NOMO-1 treated with DMSO at 0.1 percent for 48 hours (cell line): ENCODE measurements around the gene PGM2.
"Not testable (repeated sequence)": the region's sequence is repeated elsewhere in the genome, so short reads cannot be mapped to it uniquely, and the experiment has no call there.

Experiments
- DNase-seq: peaks from one replicate; lab custom pipeline; 2025; ENCODE audit not compliant: unreplicated experiment; lab: John Stamatoyannopoulos, UW

The PGM2 gene

DNA sequence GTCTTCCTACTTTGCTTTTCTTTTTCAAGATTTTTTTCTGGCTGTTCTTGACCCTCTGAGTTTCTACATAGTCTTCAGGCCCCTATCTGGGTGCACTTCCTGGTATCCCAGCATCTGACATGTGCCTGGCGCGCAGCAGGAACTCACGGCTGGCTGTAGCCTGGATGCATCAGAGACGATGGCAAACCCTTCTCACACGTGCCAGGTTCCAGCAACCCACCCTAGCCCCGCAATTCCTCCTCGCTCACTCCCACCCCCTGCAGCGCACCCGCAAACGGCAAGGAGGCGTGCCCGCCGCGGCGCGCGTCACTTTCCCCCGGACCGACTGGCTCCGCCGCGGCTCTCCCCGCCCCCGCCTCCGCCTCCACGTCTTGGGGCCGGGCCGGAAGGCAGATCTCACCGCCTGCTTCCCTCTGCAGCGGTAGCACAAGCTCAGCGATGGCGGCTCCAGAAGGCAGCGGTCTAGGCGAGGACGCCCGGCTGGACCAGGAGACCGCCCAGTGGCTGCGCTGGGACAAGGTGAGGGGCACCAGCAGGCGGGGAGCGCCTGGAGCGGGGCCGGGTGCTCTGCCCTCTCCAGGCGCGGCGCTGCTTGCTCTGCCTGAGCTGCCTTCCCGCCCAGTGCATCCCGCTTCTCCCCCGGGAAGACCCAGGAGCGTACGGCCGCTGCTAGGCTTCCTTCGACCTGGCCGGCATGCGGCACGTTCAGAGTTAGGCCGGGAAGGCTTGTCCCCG is at the start of gene PGM2:
Gene PGM2, plus strand, starts transcription at position 392 of the 735 bp plus-strand sequence. Its CDS starts 47 bp downstream, at position 439.
- DNase-seq, result peak; percentile 88

DNA sequence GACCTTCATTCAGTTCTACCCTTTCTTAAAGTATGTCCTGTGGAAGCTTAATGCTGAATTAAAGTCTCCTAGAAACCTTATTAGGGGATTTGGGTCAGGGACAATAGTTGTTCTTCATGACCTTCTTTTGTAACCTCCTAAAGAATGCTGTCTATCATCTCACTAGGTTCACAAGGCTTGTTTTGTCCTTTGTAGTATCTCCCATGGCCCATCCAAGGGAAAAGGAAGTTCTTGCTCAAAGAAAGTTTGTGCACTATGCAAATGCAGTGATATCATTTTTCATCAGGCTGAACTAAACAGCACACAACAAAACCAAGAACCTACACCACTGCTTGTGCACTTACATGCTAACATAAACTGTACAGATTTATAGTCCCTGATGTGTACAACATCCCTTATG is 46.6 kb upstream of the PGM2 start:
- no peak for DNase-seq

DNA sequence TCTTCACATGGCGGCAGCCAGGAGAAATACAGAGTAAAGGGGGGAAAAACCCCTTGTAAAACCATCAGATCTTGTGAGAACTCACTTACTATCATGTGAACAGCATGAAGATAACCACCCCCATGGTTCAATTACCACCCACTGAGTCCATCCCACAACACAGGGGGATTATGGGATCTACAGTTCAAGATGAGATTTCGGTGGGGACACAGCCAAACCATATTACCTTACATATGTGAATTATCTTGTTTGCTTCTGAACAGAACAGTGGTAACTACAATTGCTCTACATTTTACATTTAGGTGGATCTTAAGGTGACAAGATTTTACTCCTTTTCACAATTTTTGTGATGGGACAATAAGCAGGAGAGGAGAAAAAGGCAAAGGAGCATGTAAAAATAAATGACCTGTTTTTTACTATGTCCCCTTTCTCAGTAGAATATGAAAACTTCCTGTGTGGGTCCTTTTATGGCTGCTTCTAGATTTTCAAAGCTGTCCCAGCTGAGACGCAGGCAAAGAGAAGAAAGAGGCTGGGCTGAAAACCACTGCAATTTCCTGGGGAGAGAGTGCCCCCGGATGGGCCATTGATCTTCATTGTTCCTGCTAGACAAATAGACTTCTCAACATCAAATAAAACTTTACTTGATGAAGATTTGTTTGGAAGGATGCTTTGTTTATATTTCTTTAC is 45.9 kb upstream of the PGM2 start:
- peak; percentile 58 for DNase-seq

DNA sequence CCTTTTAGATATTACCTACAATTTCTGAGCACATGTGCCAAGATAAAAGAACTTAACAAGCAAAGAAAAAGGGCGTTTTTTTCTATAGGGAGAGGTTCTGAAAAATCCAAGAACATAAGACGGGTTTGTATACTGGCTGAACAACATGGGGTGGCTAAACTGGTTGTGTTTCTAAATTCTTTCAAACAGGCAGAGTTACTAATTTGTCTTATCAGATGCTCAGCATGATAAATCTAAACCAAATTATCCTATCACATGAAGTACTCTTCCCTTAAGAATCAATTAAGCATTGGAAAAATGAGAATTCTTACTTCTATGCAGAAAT is 45.4 kb upstream of the PGM2 start:
- DNase-seq, result no peak

DNA sequence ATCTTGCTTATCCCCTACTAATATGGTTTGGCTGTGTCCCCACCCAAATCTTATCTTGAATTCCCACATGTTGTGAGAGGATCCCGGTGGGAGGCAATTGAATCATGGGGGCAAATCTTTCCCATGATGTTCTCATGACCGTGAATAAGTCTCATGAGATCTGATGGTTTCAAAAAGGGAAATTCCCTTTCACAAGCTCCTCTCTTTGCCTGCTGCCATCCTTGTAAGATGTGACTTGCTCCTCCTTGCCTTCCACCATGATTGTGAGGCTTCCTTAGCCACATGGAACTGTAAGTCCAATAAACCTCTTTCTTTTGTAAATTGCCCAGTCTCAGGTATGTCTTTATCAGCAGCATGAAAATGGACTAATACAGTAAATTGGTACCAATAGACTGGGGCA is 40.2 kb upstream of the PGM2 start:
- not testable (repeated sequence) for DNase-seq

DNA sequence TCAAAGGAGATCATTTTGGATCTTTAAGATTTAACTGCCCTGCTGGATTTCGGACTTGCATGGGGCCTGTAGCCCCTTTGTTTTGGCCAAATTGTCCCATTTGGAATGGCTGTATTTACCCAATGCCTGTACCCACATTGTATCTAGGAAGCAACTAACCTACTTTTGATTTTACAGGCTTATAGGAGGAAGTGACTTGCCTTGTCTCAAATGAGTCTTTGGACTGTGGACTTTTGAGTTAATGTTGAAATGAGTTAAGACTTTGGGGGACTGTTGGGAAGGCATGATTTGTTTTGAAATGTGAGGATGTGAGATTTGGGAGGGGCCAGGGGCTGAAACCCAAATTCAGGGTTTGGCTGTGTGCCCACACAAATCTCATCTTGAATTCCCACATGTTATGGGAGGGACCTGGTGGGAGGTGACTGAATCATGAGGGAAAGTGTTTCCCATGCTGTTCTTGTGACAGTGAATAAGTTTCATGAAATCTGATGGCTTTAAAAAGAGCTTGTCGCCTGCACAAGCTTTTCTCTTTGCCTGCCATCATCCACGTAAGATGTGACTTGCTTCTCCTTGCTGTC is 38.5 kb upstream of the PGM2 start:
- DNase-seq, result not testable (repeated sequence)

DNA sequence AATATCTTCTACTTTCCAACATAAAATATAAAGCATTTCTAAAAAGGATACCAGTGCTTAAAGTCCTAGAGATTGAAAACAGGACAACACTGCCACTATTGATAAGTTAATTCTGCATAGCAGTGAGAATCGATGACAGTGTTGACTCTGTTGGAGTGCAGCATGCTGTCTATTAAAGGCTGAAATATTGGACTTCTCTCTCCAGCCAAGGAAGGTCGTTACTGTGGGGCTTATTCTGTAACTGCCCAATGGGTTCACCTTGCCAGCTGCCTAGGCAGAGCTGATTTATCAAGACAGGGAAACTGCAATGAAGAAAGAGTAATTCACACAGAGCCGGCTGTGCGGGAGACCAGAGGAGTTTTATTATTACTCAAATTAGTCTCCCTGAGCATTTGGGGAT is 37.7 kb upstream of the PGM2 start:
- no peak for DNase-seq

DNA sequence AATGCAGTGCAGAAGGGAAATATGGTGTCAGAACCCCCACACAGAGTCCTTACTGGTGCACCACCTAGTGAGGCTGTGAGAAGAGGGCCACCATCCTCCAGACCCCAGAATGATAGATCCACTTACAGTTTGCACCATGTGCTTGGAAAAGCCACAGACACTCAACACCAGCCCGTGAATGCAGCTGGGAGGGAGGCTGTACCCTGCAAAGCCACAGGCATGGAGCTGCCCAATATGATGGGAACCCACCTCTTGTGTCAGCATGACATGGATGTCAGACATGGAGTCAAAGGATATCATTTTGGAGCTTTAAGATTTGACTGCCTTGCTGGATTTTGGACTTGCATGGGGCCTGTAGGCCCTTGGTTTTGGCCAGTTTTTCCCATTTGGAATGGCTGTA is 34.2 kb upstream of the PGM2 start:
- no peak for DNase-seq

DNA sequence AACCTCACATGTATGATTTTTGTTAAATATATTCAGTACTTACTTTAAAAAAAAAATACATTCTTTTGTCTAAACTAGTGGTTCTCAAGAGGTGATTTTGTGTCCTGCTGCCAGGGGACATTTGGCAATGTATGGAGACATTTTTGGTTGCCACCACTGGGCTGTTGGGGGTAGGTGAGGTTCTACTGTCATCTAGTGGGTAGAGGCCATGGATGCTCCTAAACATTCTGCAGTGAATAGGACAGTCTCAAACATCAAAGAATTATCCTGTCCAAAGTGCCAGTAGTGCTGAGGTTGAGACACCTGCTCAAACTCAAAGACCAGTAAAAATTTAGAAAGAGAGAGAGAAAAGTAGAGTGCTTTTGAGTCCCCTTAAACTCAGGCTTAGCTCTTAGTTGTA is 32.9 kb upstream of the PGM2 start:
- peak; percentile 11 for DNase-seq

DNA sequence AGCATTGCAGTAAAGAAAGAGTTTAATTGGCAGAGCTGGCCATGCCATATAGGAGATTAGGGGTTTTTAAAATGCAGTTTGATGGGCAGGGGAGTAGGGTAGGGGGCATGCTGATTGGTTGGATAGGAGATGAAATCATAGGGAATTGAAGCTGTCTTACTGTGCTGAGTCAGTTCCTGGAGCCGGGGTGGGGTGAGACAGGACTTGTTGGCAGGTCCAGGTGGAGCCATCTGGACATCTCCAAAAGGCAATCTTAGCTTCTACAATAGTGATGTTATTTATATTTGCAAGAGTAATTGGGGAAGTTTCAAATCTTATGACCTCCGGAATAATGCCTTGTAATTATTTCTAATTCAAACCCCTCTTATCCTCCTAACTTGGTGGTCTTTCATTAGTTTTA is 32.4 kb upstream of the PGM2 start:
- no peak for DNase-seq

DNA sequence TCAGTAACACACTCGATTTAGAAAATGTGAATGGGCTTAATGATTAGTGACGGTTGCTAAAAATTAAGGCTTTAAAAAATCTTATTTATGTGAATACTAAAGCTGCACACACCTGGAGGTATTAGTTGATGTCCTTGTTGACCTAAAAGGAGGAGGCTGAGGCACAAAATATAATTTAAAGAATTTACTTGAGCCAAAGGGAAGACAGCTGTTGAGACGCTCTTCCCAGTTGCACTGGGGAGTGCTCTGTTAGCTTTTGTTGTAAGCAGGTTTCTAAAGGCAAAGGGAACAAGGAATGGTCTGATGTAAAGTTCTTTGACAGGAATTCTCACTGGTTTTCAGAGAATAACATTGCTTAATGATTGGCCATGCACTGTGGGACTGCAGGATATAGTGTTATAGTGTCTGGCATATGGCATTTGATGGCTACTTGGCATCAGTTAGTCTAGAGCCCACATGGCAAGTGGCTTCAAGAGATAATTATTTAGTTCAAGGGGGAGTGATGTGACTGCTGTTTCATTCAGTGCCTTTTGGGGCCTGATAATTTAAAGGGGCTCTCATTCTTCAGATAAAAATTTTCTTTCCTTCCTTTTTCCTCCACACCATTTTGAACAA is 30.8 kb upstream of the PGM2 start:
- DNase-seq, result no peak

DNA sequence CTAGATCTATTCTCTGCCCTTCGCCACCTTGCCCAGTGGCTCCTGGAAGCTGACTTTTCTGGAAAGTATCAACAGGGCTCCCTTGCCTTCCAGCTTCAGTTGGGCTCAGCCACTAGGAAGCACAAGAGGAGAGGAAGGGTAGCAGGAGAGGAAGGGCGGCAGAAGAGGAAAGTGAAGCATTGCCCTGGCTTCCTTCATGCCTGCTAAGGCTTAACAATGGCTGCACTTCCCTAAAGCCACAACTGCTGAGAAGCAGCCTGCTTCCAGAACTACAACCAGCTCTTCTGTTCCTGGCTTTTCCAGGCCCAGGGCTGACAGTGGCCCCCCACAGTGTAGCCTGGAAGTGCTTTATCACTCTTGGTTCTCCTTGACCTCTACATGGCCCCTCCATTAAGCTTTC is 29.1 kb upstream of the PGM2 start:
- DNase-seq, result no peak

DNA sequence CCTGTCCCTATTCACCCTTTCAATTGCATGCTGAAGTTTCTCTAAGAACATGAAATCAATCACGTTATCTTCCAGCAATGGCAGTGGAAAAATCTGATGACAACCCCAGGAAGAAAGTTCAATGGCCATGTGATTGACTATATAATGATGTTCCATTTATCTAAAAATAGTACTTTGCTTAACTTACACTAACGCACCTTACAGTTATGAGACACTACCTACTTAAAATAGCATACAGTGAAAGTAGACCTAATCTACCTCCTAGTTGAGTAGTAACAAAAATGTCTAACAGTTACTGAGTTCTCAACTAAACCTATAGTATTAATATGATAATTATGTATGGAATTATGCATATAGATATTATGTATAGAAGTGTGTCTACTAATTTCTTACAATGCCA is 28.6 kb upstream of the PGM2 start:
- DNase-seq, result no peak

DNA sequence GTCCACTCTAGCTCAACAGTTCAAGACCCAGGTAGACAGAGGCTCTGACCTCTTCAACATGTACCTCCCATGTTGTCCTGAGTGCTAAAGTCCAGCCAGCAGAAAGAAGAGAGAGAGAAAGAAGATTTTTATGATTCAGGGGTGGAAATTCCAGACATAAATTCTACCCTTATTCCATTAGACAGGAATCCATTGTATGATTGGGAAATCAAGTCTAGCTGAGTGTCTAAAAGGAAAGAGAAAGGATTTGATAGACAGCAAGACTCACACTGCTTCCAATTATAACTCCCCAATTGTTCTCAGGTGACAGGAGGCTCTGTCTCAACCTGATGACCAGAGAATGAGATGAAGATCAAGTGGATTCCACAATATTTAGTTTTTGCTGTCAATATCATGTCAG is 27.9 kb upstream of the PGM2 start:
- no peak for DNase-seq

DNA sequence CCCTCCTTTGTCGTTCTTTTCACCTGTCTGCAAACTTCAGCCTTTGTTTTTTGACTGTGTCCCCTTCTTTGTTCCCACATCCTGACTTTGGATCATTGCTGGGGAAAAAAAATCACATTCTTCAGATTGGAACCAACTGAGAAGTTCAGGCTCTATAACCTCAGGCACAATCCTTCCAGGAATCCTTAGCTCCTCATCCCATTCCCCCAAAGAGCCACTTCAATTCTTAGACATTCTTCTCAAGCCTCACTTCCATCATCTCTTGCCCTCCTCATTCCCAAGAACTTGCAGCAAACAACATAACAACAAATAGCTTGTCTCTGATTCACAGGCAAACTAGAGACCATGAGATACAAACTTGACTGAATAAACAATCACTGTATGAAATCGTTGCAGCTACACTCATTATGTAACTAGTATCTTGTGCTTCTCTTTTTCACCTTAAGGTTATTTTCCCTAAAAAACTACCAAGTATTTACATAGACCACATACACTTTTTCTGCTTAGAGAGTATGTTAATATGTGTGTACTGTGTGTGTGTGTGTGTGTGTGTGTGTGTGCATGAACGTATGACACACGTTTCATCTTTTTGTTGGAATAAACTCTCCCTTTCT is 26.4 kb upstream of the PGM2 start:
- no peak for DNase-seq

DNA sequence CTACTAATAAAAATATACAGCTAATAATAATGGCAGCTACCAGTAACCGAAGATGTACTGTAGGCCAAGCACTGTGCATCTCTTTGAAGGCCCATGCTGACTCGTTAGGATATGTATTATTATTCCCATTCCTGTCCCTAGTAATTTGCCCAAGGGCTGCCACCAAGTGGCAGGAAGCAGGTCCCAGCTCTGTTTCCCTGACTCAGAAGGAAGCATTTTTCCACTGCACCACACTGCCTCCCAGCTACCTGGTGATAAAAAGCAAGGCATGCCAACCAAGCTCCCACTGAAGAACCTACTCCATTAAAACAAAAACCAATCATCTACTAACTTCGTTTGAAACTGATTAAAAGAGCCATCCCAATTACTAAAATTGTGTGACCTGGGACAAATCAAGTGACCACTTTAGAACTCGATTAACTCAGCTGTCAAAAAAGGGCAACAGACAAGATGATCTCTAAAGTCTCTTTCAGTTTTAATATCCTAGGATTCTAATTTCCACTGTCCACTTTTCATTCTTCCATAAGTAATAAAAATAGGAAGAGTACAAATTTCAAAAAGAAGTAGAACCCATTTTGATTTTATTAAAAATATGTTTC is 24.3 kb upstream of the PGM2 start:
- DNase-seq, result no peak

DNA sequence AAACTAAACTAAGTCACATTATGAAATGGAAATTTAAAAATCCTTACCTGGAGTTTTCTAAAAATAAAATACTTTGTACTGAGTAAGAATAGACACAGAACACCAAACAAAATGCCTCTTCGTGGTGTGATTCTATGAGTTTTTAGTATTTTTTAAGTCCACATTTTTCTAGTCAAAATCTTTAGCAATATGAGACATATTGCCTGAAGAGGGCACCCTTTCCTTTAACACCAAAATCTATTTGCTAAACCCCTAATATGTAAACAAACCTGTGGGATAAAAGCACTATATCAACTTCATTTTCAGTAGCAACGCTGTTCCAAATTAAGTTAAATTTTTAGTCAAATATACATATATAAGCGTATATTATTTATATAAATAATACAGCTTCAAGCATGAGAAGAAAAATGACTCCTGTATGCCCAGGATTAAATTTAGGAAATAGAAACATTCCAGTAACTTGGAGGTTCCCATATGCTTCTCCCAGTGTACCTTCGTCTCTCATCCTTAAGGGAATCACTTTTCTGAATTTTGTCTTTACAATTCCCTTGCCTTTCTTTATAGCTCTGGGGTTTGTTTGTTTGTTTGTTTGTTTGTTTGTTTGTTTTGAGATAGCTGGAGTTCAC is 23.0 kb upstream of the PGM2 start:
- DNase-seq, result peak; percentile 73

DNA sequence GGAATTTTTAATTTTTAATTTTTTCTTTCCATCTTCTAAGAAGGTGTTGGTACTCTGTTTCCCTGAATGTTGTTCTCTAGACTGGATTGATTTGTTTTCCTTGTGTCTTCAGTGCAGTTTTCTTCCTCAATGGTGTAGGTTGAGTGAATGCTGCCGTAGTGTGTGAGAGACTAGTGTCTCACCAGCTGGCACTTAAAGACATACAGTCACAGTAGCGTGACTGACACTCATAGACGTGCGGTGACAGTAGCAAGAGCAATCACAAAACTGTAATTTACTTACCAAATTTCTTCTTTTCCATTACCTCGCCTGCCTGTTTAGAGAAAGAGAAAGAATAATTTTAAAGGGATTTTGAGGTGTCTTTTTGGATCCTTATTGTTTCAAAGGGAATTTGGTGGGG is 21.4 kb upstream of the PGM2 start:
- DNase-seq, result no peak

DNA sequence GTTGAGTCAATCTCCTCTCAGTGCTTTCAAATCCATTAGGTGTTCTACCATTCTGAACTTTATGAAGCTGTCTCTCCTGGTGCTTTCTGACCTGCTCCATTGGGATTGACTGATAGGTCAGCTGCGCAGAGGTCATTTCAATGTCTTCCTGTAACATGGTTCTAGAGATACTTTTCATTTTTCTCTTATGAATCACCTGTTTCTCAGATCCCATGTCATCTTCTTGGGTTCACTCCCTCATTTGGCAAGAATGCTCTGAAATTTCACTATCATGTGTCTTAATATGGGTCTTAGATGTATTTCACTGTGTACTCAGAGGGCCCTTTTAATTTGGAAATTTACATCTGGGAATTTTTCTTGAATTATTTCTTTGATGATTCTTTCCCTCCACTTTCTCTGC is 13.8 kb upstream of the PGM2 start:
- DNase-seq, result no peak

DNA sequence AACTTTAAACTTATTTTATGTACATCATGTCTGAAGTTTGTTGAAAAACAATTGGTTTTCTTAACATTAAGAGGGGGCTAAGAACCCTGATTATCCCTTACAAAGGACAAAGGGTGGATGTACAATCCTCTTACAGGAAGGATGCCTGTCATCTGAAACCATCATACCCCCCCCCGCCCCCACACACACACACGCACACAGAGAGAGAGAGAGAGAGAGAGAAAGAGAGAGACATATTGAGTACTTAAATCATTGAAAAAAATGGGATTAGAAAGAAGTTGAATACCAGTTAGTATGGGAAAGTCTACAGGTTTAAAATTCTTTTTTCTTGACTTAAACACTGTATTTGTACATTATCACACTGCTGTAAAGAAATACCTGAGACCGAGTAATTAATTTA is 10.9 kb upstream of the PGM2 start:
- no peak for DNase-seq

DNA sequence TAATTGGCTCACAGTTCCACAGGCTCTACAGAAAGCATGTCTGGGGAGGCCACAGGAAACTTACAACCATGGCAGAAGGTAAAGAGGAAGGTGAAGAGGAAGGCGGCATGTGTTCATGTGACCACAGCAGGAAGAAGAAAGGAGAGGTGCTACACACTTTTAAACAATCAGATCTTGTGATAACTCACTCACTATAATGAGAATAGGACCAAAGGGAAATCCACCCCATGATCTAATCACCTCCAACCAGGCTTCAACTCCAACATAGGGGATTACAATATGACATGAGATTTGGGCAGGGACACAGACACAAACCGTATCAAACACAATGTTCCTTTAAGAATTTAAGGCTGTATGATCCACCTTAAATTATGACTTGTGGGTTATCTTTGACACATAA is 10.5 kb upstream of the PGM2 start:
- no peak for DNase-seq
